SJSA1 (cell line): ENCODE results near the gene HOMER2. TPM values are rescaled to one million over a fixed set of nuclear protein-coding genes. Genes with fewer than 3 reads are reported as not detected.

Experiments
- DNase-seq, 2 experiments: peaks; one replicate each; pipeline ENCODE4 v3.0.0-alpha.2; 2015 to 2020; ENCODE audit warnings: low spot score in 2 of 2, low read depth in 1 of 2
- H3K27ac ChIP-seq: fragments of 250-450 bp; sonication (Bioruptor Pico); 2 replicates; pipeline ENCODE4 v1.5.1; 2020; ENCODE audit warnings: mild to moderate bottlenecking, moderate library complexity
- H3K27me3 ChIP-seq: fragments of 250-450 bp; sonication (Bioruptor Pico); replicated peaks from 2 replicates; pipeline ENCODE4 v1.5.1; 2020; ENCODE audit warnings: mild to moderate bottlenecking, moderate library complexity
- H3K36me3 ChIP-seq: fragments of 250-450 bp; sonication (Bioruptor Pico); 2 replicates; pipeline ENCODE4 v1.5.1; 2020; ENCODE audit warnings: mild to moderate bottlenecking
- H3K4me1 ChIP-seq: fragments of 250-450 bp; sonication (Bioruptor Pico); replicated peaks from 2 replicates; pipeline ENCODE4 v1.6.1; 2021; ENCODE audit warnings: mild to moderate bottlenecking
- H3K4me3 ChIP-seq: fragments of 250-450 bp; sonication (Bioruptor Pico); 2 replicates; pipeline ENCODE4 v1.5.1; 2020; ENCODE audit warnings: mild to moderate bottlenecking
- H3K9me3 ChIP-seq: fragments of 250-450 bp; sonication (Bioruptor Pico); replicated peaks from 2 replicates; pipeline ENCODE4 v1.5.1; 2020; ENCODE audit warnings: mild to moderate bottlenecking
- total RNA-seq: library from RNA; depleted of rRNA; stranded (reverse); fragments of >200 nt; shearing (Covaris generic); gene quantifications from 2 replicates; pipeline ENCODE4 v1.2.3, GENCODE V29; 2014; rRNA removed

HOMER2 gene
- total RNA-seq, 1 experiment from 2014 or later, result 1.2 TPM

- H3K4me1 ChIP-seq, result peaks cover 5% of the 10 kb centered on the region; the same call in 1 of the 2 replicates
- H3K4me3 ChIP-seq, result peak within 1 kb of the TSS; percentile 90
- peaks cover 30% of the 10 kb centered on the region for H3K36me3 ChIP-seq
- DNase-seq, result peak; percentile 94 to 98
- peak within 1 kb of the TSS; percentile 85 for H3K27ac ChIP-seq
- peaks cover 3% of the 10 kb centered on the region; the same call in 1 of the 2 replicates for H3K27me3 ChIP-seq
- no peaks in the 10 kb centered on the region for H3K9me3 ChIP-seq
Measured at GRCh38 chr15:82809308-82810060, 143.0 kb downstream of the HOMER2 start, which contains the start of gene WHAMM. WHAMM (plus strand) TSS chr15:82809628; CDS start chr15:82809727, 99 bp downstream.

- H3K4me3 ChIP-seq, result no peak overlapping the region
- H3K27me3 ChIP-seq, result peaks cover 5% of the 10 kb centered on the region; the same call in 1 of the 2 replicates
- no peak overlapping the region for H3K27ac ChIP-seq
- no peak for DNase-seq
- peaks cover 22% of the 10 kb centered on the region for H3K36me3 ChIP-seq
- no peaks in the 10 kb centered on the region for H3K9me3 ChIP-seq
- H3K4me1 ChIP-seq, result peaks cover 5% of the 10 kb centered on the region; the same call in 1 of the 2 replicates
Measured at GRCh38 chr15:82808634-82809041, 143.9 kb downstream of the HOMER2 start.

GRCh38 chr15:82807920-82808633 lies 144.4 kb downstream of the HOMER2 start:
- peaks cover 5% of the 10 kb centered on the region; the same call in 1 of the 2 replicates for H3K4me1 ChIP-seq
- H3K4me3 ChIP-seq, result no peak overlapping the region
- no peak for DNase-seq
- peaks cover 5% of the 10 kb centered on the region; the same call in 1 of the 2 replicates for H3K27me3 ChIP-seq
- no peak overlapping the region for H3K27ac ChIP-seq
- no peaks in the 10 kb centered on the region for H3K9me3 ChIP-seq
- peaks cover 19% of the 10 kb centered on the region for H3K36me3 ChIP-seq

GRCh38 chr15:82805994-82806406 lies 146.5 kb downstream of the HOMER2 start, which contains the start of gene FSD2:
FSD2 (minus strand) TSS chr15:82806069; CDS start chr15:82787390, 18,679 bp downstream.
- DNase-seq, result no peak
- Histone ChIP-seq H3K9me3 (no peaks in the 10 kb centered on the region), H3K27ac (no peak within 1 kb of the TSS)

GRCh38 chr15:82804575-82804949 lies 148.0 kb downstream of the HOMER2 start:
- DNase-seq, result no peak
- Histone ChIP-seq H3K9me3 (no peaks in the 10 kb centered on the region), H3K27ac (no peak overlapping the region), H3K36me3 (peaks cover 1% of the 10 kb centered on the region), H3K4me1 (peaks cover 5% of the 10 kb centered on the region; the same call in 1 of the 2 replicates), H3K27me3 (peaks cover 7% of the 10 kb centered on the region; the same call in 1 of the 2 replicates), H3K4me3 (no peak overlapping the region)

More at GRCh38 chr15:82805994-82806406, 146.5 kb downstream of the HOMER2 start, which contains the start of gene FSD2:
- Histone ChIP-seq H3K36me3 (peaks cover 10% of the 10 kb centered on the region), H3K27me3 (peaks cover 5% of the 10 kb centered on the region; the same call in 1 of the 2 replicates), H3K4me3 (no peak within 1 kb of the TSS), H3K4me1 (peaks cover 5% of the 10 kb centered on the region; the same call in 1 of the 2 replicates)

- Histone ChIP-seq H3K4me1 (peaks cover 3% of the 10 kb centered on the region; the same call in 1 of the 2 replicates), H3K27me3 (peaks cover 7% of the 10 kb centered on the region; the same call in 1 of the 2 replicates), H3K4me3 (no peak overlapping the region), H3K36me3 (no peaks in the 10 kb centered on the region), H3K9me3 (no peaks in the 10 kb centered on the region), H3K27ac (no peak overlapping the region)
- no peak for DNase-seq
Measured at GRCh38 chr15:82803793-82804574, 148.5 kb downstream of the HOMER2 start.

GRCh38 chr15:82802497-82802896 lies 150.0 kb downstream of the HOMER2 start:
- no peak overlapping the region for H3K27ac ChIP-seq
- peaks cover 7% of the 10 kb centered on the region; the same call in 1 of the 2 replicates for H3K27me3 ChIP-seq

GRCh38 chr15:82799183-82799841 lies 153.2 kb downstream of the HOMER2 start:
- Histone ChIP-seq H3K36me3 (no peaks in the 10 kb centered on the region), H3K4me3 (no peak overlapping the region), H3K4me1 (no peaks in the 10 kb centered on the region), H3K27ac (no peak overlapping the region), H3K27me3 (0 out of 2 replicates have a peak, but pooled peaks cover 2% of the 10 kb centered on the region), H3K9me3 (no peaks in the 10 kb centered on the region)
- no peak for DNase-seq

More at GRCh38 chr15:82802497-82802896, 150.0 kb downstream of the HOMER2 start:
- Histone ChIP-seq H3K4me1 (no peaks in the 10 kb centered on the region), H3K4me3 (no peak overlapping the region), H3K36me3 (no peaks in the 10 kb centered on the region), H3K9me3 (no peaks in the 10 kb centered on the region)
- DNase-seq, result no peak

Other genes starting within 250 kb of the HOMER2 start
- 0.11 TPM in 1 of 2 replicates, not detected in the other for gene AP3B2, start 242.8 kb downstream of the HOMER2 start, total RNA-seq
- not detected in 2 replicates for gene FSD2, start 146.7 kb downstream of the HOMER2 start, total RNA-seq
- 4.7 and 4.8 TPM in 2 replicates for gene WHAMM, start 143.1 kb downstream of the HOMER2 start, total RNA-seq
- 43.3 and 67.3 TPM in 2 replicates for gene RAMAC, start 33.5 kb upstream of the HOMER2 start, total RNA-seq
- gene C15orf40, start 58.9 kb upstream of the HOMER2 start, total RNA-seq, result 22.7 and 29.0 TPM in 2 replicates
- gene BTBD1, start 114.5 kb upstream of the HOMER2 start, total RNA-seq, result 100 and 122 TPM in 2 replicates
- gene TM6SF1, start 154.9 kb upstream of the HOMER2 start, total RNA-seq, result 0.38 and 2.2 TPM in 2 replicates